NCI-H526 treated with DMSO at 0.1 percent for 48 hours (cell line): Measurements from ENCODE around the gene TFF1.
A peak's percentile ranks its signal among the peaks of the same experiment; 100 is the strongest.

Experiments
- DNase-seq: peaks from one replicate; lab custom pipeline; 2025; lab: John Stamatoyannopoulos, UW

Gene TFF1

GRCh38 chr21:42382915-42383314 is 16.6 kb upstream of the TFF1 start:
- no peak for DNase-seq

GRCh38 chr21:42381347-42381984 is 15.1 kb upstream of the TFF1 start:
- peak; percentile 66 for DNase-seq

- DNase-seq: no peak
These were observed 13.3 kb upstream of the TFF1 start for GRCh38 chr21:42379426-42380215.

- DNase-seq: no peak
These were observed 12.1 kb upstream of the TFF1 start for GRCh38 chr21:42378418-42378817.

GRCh38 chr21:42377951-42378340 is 11.6 kb upstream of the TFF1 start:
- no peak for DNase-seq

GRCh38 chr21:42377211-42377950 is 11.0 kb upstream of the TFF1 start:
- DNase-seq: no peak

GRCh38 chr21:42376338-42376982 is 10.1 kb upstream of the TFF1 start:
- no peak for DNase-seq

- no peak for DNase-seq
These were observed 9.6 kb upstream of the TFF1 start for GRCh38 chr21:42375966-42376337.

- no peak for DNase-seq
These were observed 9.2 kb upstream of the TFF1 start for GRCh38 chr21:42375506-42375905.

GRCh38 chr21:42374864-42375499 is 8.6 kb upstream of the TFF1 start:
- no peak for DNase-seq

- DNase-seq: no peak
These were observed 8.1 kb upstream of the TFF1 start for GRCh38 chr21:42374457-42374856.

- no peak for DNase-seq
These were observed 7.6 kb upstream of the TFF1 start for GRCh38 chr21:42373908-42374455.

- no peak for DNase-seq
These were observed 7.0 kb upstream of the TFF1 start for GRCh38 chr21:42373196-42373907.

GRCh38 chr21:42370894-42371654 is 4.7 kb upstream of the TFF1 start:
- DNase-seq: no peak

- no peak for DNase-seq
These were observed 3.5 kb upstream of the TFF1 start for GRCh38 chr21:42369821-42370220.

- DNase-seq: peak; percentile 46
These were observed 1.2 kb upstream of the TFF1 start for GRCh38 chr21:42367367-42368165.

- no peak for DNase-seq
These were observed 565 bp downstream of the TFF1 start for GRCh38 chr21:42365770-42366169.

GRCh38 chr21:42364304-42364865 is 1.9 kb downstream of the TFF1 start:
- DNase-seq: no peak

GRCh38 chr21:42363312-42363711 is 3.0 kb downstream of the TFF1 start:
- no peak for DNase-seq
